Transverse colon (tissue), 3 donors: ENCODE results near the gene LAPTM4A.
A peak's percentile ranks its signal among the peaks of the same experiment; 100 is the strongest.

Experiments used
- CTCF ChIP-seq, 5 experiments: fragments of 200-600 bp in 3 of 5; fragments of 450-650 bp in 2 of 5; sonication (generic) in 3 of 5; IDR thresholded peaks; 1 replicate in 2 of 5; 2 replicates in 3 of 5; pipeline ENCODE4 v1.5.1; 2016 to 2017; ENCODE audit warnings: antibody characterized with exemption in 5 of 5, inconsistent platforms in 3 of 5, mild to moderate bottlenecking in 2 of 5, moderate library complexity in 1 of 5
- EP300 ChIP-seq: sonication (generic); formaldehyde crosslinking; IDR thresholded peaks from one replicate; pipeline ENCODE4 v1.6.1; 2017; ENCODE audit warnings: antibody characterized with exemption, low read depth
- POLR2A ChIP-seq: fragments of 450-650 bp; IDR thresholded peaks from one replicate; pipeline ENCODE4 v1.6.1; 2016; ENCODE audit warnings: antibody characterized with exemption, mild to moderate bottlenecking, moderate library complexity

DNA sequence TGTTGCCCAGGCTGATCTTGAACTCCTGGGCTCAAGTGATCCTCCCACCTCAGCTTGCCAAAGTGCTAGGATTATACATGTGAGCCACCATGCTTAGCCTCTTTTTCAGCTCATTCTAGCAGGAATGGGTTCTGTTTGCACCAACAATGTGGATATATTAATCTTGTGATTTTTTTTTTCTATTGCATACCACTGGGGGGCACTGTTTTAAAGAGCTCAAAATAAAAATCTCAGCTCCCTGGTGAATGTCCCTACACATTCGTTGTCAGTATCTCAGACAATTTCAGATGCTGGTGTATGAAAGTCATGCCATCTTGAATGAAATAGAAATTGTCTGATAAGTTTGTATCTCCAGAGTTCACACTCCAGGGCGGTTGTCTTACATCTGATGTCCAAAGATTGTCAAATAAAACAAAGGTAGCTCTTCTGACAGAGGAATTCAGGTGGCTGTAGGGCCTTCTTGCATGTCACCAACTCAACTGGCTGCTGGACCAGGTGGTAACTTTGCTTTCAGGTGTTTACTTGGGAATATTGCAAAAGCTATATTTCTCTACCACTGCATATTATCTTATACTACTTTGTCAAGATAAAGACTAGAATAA is 35.8 kb downstream of the LAPTM4A start:
- TF ChIP-seq POLR2A (no peak), CTCF (IDR thresholded peaks at IDR 0.05) (peak; percentile 60 to 75 (median 66)), EP300 (no peak)
